HepG2 (cell line): ENCODE data around the gene PDE6C. TPM values are rescaled to one million over a fixed set of nuclear protein-coding genes. Genes with fewer than 3 reads are reported as not detected.

Source experiments
- ATF7 ChIP-seq, 2 experiments: fragments of 450-650 bp in 1 of 2; sonication (generic) in 1 of 2; formaldehyde crosslinking in 1 of 2; IDR thresholded peaks; 2 replicates each; pipeline versions ENCODE4 v1.4.0 to v1.6.1; 2016 to 2020; ENCODE audit warnings: antibody characterized with exemption in 1 of 2, mild to moderate bottlenecking in 1 of 2, missing genetic modification reagents in 1 of 2
- CEBPG ChIP-seq: IDR thresholded peaks from 2 replicates; pipeline ENCODE4 v1.6.1; 2016
- KLF16 ChIP-seq, 2 experiments: sonication (generic) in 1 of 2; formaldehyde crosslinking in 1 of 2; IDR thresholded peaks; 2 replicates each; pipeline versions ENCODE4 v1.6.1 to v1.8.0; 2016 to 2023; ENCODE audit warnings: missing genetic modification reagents in 2 of 2, missing compliant biosample characterization in 1 of 2
- MBD4 ChIP-seq: IDR thresholded peaks from 2 replicates; pipeline ENCODE4 v1.6.1; 2012; ENCODE audit warnings: low read length, inconsistent platforms, borderline replicate concordance
- RFX5 ChIP-seq: IDR thresholded peaks from 2 replicates; pipeline ENCODE4 v1.6.1; 2011; ENCODE audit warnings: low read depth, low read length, improper control_type of control experiment
- SMYD3 ChIP-seq: sonication (generic); formaldehyde crosslinking; IDR thresholded peaks from 2 replicates; pipeline ENCODE4 v1.8.1; 2023; ENCODE audit warnings: mild to moderate bottlenecking, missing genetic modification reagents
- SP2 ChIP-seq: sonication (generic); formaldehyde crosslinking; IDR thresholded peaks from 2 replicates; pipeline ENCODE4 v1.5.1; 2020; ENCODE audit warnings: mild to moderate bottlenecking, missing genetic modification reagents
- YY1 ChIP-seq: IDR thresholded peaks from 2 replicates; pipeline ENCODE4 v1.6.1; 2011; ENCODE audit warnings: low read length, low read depth, moderate library complexity, mild to moderate bottlenecking; ENCODE audit not compliant: insufficient read depth, insufficient replicate concordance
- ZNF446 ChIP-seq: sonication (generic); formaldehyde crosslinking; IDR thresholded peaks from 2 replicates; pipeline ENCODE4 v1.5.0; 2020; ENCODE audit warnings: mild to moderate bottlenecking, missing genetic modification reagents
- ZNF772 ChIP-seq: sonication (generic); formaldehyde crosslinking; IDR thresholded peaks from 2 replicates; pipeline ENCODE4 v1.5.0; 2020; ENCODE audit warnings: mild to moderate bottlenecking, missing genetic modification reagents
- ZNF777 ChIP-seq: sonication (generic); formaldehyde crosslinking; IDR thresholded peaks from 2 replicates; pipeline ENCODE4 v1.4.0; 2020; ENCODE audit warnings: missing genetic modification reagents
- ZNF883 ChIP-seq: sonication (generic); formaldehyde crosslinking; IDR thresholded peaks from 2 replicates; pipeline ENCODE4 v1.5.1; 2020; ENCODE audit warnings: mild to moderate bottlenecking, missing genetic modification reagents; ENCODE audit errors: not compliant biosample characterization
- polyA plus RNA-seq, 8 experiments: library from polyadenylated mRNA; depleted of rRNA in 3 of 8; stranded (reverse) in 7 of 8; unstranded in 1 of 8; fragments of >200 nt; fragmentation: Illumina TruSeq in 4 of 8; extraction: Trizol in 4 of 8; gene quantifications; 2 replicates each; pipeline versions ENCODE4 v1.2.1 to v1.2.3, GENCODE V29; 2011 to 2016; ENCODE audit warnings: low read depth in 4 of 8, missing spikeins in 1 of 8, mixed read lengths in 1 of 8; ENCODE audit not compliant: insufficient read depth in 1 of 8
- total RNA-seq, 5 experiments: library from RNA; depleted of rRNA; stranded (reverse); fragments of >200 nt; fragmentation: Illumina TruSeq; extraction: Trizol; gene quantifications; 2 replicates each; pipeline ENCODE4 v1.2.3, GENCODE V29; 2016; ENCODE audit warnings: low read depth in 1 of 5
- TF ChIP-seq, protein P1 (sequence below): sonication (generic); formaldehyde crosslinking; IDR thresholded peaks from 2 replicates; pipeline ENCODE4 v1.4.0; 2020; ENCODE audit warnings: low read depth, missing genetic modification reagents
- TF ChIP-seq, protein P2 (sequence below): sonication (generic); formaldehyde crosslinking; IDR thresholded peaks from 2 replicates; pipeline ENCODE4 v1.4.0; 2020; ENCODE audit warnings: mild to moderate bottlenecking, missing genetic modification reagents
- TF ChIP-seq, protein P3 (sequence below): sonication (generic); formaldehyde crosslinking; IDR thresholded peaks from 2 replicates; pipeline ENCODE4 v1.8.0; 2022; ENCODE audit warnings: mild to moderate bottlenecking, missing genetic modification reagents, borderline replicate concordance
- TF ChIP-seq, protein P4 (sequence below): sonication (generic); formaldehyde crosslinking; IDR thresholded peaks from 2 replicates; pipeline ENCODE4 v1.4.0; 2020; ENCODE audit warnings: missing genetic modification reagents; ENCODE audit errors: not compliant biosample characterization

Gene PDE6C
- total and polyA plus RNA-seq, 2 of the 13 experiments (the other 11 are each of a cell fraction or from before 2014, with no cell fraction given) = 0.64 TPM; not detected in 1

DNA sequence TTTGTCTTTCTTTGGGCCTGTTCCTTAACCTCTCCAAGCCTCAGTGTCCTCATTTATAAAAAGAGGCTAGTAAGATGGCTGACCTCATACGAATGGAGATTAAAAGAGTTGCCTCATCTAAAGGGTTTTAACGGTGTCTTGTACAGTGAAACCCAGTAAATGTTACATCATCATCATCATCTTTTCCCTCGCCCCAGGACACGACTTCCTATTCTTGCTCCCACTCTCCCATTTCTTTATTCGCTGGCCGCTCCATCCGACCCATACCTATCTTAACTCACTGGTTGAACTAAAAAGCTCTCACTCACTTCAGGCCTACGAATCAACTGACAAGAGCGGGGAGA lies 89.5 kb downstream of the PDE6C start (continued):
- TF ChIP-seq, protein P1, sequence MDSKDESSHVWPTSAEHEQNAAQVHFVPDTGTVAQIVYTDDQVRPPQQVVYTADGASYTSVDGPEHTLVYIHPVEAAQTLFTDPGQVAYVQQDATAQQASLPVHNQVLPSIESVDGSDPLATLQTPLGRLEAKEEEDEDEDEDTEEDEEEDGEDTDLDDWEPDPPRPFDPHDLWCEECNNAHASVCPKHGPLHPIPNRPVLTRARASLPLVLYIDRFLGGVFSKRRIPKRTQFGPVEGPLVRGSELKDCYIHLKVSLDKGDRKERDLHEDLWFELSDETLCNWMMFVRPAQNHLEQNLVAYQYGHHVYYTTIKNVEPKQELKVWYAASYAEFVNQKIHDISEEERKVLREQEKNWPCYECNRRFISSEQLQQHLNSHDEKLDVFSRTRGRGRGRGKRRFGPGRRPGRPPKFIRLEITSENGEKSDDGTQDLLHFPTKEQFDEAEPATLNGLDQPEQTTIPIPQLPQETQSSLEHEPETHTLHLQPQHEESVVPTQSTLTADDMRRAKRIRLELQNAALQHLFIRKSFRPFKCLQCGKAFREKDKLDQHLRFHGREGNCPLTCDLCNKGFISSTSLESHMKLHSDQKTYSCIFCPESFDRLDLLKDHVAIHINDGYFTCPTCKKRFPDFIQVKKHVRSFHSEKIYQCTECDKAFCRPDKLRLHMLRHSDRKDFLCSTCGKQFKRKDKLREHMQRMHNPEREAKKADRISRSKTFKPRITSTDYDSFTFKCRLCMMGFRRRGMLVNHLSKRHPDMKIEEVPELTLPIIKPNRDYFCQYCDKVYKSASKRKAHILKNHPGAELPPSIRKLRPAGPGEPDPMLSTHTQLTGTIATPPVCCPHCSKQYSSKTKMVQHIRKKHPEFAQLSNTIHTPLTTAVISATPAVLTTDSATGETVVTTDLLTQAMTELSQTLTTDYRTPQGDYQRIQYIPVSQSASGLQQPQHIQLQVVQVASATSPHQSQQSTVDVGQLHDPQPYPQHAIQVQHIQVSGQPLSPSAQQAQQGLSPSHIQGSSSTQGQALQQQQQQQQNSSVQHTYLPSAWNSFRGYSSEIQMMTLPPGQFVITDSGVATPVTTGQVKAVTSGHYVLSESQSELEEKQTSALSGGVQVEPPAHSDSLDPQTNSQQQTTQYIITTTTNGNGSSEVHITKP (CRISPR knock-in tag) = no peak
- TF ChIP-seq RFX5 (no peak), SMYD3 (CRISPR knock-in tag) (no peak), KLF16 (CRISPR knock-in tag; IDR thresholded peaks at IDR 0.05) (no peak), SP2 (CRISPR knock-in tag) (no peak), CEBPG (CRISPR knock-in tag) (peak; percentile 25; the same call in 1 of the 2 replicates), ZNF446 (CRISPR knock-in tag) (0 out of 2 replicates have a peak, but pooled peaks have one; percentile 13), ZNF772 (CRISPR knock-in tag) (no peak), ZNF777 (CRISPR knock-in tag) (no peak), MBD4 (no peak), YY1 (peak; percentile 53), ZNF883 (no peak), ATF7 (IDR thresholded peaks at IDR 0.05) (peak; percentile 35; the same call in 1 of the 2 replicates), ATF7 (CRISPR knock-in tag; IDR thresholded peaks at IDR 0.05) (no peak)
- TF ChIP-seq, protein P2, sequence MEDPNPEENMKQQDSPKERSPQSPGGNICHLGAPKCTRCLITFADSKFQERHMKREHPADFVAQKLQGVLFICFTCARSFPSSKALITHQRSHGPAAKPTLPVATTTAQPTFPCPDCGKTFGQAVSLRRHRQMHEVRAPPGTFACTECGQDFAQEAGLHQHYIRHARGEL (CRISPR knock-in tag) = no peak
- TF ChIP-seq, protein P3, sequence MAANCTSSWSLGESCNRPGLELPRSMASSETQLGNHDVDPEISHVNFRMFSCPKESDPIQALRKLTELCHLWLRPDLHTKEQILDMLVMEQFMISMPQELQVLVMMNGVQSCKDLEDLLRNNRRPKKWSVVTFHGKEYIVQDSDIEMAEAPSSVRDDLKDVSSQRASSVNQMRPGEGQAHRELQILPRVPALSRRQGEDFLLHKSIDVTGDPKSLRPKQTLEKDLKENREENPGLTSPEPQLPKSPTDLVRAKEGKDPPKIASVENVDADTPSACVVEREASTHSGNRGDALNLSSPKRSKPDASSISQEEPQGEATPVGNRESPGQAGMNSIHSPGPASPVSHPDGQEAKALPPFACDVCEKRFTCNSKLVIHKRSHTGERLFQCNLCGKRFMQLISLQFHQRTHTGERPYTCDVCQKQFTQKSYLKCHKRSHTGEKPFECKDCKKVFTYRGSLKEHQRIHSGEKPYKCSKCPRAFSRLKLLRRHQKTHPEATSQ (CRISPR knock-in tag) = no peak
- TF ChIP-seq, protein P4, sequence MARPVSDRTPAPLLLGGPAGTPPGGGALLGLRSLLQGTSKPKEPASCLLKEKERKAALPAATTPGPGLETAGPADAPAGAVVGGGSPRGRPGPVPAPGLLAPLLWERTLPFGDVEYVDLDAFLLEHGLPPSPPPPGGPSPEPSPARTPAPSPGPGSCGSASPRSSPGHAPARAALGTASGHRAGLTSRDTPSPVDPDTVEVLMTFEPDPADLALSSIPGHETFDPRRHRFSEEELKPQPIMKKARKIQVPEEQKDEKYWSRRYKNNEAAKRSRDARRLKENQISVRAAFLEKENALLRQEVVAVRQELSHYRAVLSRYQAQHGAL (CRISPR knock-in tag) = no peak
